GM18907 (cell line): ENCODE data around the gene TSPAN18.

ENCODE experiments used
- ATAC-seq: cut with Tn5 transposase; IDR thresholded peaks from one replicate; pipeline ENCODE4 v1.9.1; 2021; ENCODE audit warnings: mild to moderate bottlenecking, moderate library complexity; ENCODE audit not compliant: unreplicated experiment

The TSPAN18 gene

DNA sequence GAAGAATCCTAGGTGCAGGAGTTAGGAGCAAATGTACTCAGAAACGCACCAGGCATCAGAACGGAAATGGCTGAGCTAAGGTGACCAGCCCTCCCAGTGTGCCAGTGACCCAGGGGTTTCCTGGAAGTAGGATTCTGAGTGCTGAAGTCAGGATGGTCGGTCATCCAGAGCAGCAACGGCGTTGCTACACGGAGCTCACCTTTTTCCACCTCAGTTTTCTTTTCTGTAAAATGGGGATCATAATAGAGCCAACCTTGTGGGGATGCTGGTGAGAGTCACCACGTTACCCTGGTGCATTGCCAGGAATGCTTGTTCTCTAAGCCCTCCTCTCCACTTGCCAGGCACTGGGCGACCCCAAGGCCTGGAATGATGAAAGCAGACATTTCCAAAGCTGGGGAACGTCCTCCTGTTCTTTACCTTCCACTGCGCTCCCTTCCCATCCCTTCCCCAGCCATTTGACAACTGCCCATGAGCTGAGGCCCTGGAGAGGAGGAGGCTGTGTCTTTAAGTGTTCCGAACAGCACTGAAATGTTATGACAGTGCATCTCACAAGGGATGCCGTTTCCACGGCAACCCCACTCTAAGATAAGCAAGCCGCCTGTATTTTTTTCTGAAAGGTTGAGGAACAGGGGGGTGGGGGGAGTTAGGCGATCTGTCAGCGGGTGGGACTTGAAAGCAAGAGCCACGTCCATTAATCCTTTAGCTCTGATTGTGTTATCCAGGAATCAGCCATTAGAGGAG, 66.8 kb downstream of the TSPAN18 start:
- ATAC-seq: no peak

- ATAC-seq: no peak
These were observed 69.2 kb downstream of the TSPAN18 start for GRCh38 chr11:44795803-44796535.

GRCh38 chr11:44797051-44797450, 70.3 kb downstream of the TSPAN18 start:
- no peak for ATAC-seq

DNA sequence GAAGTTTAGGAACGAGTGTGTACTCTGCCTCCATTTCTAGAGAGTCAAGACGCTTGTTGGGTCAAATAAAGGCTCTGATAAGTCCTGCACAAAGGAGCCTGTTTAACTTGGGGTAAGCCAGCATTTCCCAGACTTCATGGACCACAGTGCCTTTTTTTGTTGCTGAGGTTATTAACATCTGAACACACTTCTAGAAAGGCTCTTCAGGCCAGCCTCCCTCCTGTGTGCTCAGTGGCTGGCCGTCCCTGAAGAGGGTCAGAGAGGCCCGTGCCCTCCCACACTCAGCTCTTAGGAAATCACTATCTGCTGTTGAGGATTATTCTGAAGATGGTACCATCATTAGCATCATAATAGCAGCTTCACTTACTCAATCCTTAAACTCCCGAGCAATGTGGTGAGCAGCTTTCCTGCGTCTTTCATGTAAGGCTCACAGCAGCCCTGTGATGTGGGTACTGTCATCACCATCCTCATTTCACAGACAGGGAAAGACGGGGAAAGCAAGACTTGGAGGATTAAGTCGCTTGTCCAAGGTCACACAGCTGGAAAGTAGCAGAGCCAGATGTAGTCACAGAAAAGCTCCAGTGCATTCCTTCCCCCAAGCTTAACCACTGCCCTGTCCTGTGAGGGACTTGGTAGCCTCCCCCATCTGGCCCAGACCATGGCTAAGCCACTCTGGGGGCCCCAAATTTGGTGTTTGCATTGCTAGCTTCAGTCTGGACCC, 71.3 kb downstream of the TSPAN18 start:
- no peak for ATAC-seq

DNA sequence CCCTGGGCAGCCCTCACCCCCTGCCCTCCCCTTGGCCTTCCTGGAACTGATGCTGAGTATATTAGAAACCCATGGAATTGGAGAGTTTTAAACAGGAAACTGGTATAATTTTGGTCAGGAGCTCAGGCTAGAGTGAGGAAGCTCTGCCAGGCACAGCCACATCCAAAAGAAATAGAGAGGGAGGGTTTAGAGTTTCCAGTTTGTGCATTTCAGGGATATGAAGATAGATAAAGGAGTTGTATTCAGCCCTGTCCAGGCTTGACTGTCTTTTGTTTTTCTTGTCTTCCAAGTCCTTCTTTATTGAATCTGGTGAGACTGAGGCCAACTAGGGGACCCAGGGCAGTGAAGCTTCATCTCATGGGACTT, 71.8 kb downstream of the TSPAN18 start:
- no peak for ATAC-seq

GRCh38 chr11:44799012-44799411, 72.2 kb downstream of the TSPAN18 start:
- no peak for ATAC-seq

DNA sequence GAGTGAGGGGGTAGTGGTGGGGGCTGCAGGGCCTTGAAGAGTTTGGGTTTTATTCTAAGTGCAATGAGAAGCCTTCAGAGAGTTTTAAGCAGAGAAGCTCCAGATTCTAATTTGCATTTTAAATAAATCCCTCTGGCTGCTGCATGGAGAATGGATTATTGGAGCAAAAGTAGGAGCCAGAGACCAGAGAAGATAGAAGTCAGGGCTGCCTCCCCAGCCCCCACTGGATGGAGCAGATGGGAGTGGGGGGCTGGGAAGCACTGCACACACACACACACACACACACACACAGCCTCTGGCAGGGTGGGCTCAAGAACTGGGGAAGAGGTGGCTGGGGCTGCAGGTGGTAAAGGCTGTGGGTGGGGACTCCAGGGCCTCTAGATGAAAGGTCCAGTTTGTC, 75.6 kb downstream of the TSPAN18 start:
- no peak for ATAC-seq

DNA sequence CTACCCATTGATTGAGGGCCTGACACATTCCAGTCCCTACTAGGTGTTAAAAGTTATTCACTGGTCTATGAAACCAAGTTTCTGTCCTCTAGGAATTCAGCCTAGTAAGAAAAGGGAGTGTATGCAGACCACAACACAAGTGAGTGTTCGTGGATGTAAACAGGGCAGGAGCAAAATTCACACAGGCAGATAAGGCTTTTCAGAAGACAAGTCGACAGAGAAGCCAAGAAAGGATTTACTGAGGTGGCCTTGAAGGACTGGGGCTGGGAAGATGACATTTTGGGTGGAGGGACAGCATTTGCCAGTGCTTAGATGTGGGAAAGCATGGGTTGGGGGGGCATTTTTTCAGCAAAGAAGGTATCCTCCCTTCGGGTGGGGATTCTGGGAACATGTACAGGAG, 76.2 kb downstream of the TSPAN18 start:
- no peak for ATAC-seq

- no peak for ATAC-seq
These were observed 78.0 kb downstream of the TSPAN18 start for GRCh38 chr11:44804449-44805437.

DNA sequence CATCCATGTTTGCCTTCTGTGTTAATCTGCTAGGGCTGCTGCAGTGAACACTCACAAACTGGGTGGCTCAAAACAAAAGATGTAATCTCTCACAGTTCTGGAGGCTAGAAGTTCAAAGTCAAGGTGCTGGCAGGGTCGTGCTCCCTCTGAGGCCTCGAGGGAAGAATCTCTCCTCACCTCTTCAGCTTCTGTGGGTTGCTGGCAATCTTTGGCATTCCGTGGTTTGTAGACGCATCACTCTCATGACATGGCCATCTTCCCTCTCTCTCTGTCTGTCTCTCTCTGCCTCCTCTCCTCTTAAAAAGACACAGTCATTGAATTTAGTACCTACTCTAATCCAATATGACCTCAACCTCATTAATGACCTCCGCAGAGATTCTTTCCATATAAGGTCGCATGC, 78.8 kb downstream of the TSPAN18 start:
- no peak for ATAC-seq

GRCh38 chr11:44808053-44808753, 81.4 kb downstream of the TSPAN18 start:
- no peak for ATAC-seq

GRCh38 chr11:44809283-44809682, 82.5 kb downstream of the TSPAN18 start:
- no peak for ATAC-seq

DNA sequence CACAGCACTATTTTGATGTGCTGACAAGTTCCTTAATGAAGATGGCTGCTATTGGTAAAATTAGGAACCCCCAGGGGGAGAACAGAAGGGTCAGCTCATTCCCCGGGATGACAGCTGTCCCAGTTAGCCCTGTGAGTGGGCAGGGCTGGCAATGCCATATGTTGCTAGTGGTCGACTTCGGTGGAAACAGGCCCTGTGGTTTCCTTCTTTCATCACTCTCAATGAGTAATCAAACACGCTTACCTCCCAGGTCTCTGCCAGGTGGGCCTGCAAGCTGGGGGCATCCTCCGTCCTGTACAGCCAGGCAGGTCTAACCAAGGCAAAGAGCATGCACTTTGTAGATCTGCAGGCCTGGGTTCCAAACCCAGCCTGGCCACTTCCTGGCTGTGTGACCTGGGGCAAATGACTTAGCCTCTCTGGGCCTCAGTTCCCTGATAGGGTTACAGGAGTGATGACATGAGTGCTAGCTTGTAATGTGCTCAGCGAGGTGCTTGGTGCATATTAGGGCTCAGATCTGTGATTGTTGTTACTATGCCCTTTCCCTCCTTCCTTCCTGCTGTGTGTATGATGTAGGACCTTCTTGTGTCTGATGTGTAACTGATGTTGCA, 85.2 kb downstream of the TSPAN18 start:
- ATAC-seq: no peak

DNA sequence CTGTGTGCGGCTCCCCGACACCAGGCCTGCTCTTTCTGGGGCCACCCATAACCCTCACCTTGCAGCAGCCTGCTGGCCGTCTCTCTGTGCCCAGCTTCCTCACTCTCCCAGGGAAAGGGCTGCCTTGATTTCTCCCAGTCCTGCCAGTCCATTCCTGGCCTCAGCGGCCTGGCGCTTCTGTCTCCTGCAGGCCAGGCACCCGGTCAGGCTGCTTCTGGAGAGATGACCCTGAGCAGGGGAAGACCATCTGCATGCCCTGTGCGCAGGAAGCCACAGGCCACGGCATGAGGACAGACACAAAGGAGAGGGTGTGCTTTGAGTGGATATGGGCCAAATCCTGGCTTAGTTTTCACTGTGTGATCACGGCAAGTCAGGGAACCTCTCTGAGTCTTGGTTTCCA, 86.2 kb downstream of the TSPAN18 start:
- no peak for ATAC-seq

DNA sequence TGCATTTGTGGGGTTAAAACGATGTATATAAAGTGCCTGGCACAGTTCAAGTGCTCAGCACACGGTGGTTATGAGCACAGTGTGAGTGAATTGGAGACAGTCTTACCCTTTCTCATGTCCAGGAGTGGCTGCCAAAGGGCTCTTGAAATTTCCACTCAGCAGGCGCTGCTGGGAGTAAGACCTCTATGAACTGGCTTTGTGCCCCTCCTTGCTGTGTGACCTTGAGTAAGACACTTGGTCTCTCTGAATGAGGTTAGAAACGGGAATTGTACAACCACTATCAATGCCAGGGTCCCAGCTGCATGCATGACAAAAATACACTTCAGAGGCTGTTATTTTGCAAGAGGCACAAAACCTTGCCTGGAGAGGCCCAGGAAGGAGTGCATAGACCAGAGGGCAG, 86.6 kb downstream of the TSPAN18 start:
- ATAC-seq: no peak

GRCh38 chr11:44814881-44815592, 88.3 kb downstream of the TSPAN18 start:
- ATAC-seq: no peak

GRCh38 chr11:44815917-44816456, 89.2 kb downstream of the TSPAN18 start:
- ATAC-seq: no peak

- ATAC-seq: no peak
These were observed 90.0 kb downstream of the TSPAN18 start for GRCh38 chr11:44816761-44817160.
